ENCODE measurements around the gene CLEC10A.

CLEC10A gene

DNA sequence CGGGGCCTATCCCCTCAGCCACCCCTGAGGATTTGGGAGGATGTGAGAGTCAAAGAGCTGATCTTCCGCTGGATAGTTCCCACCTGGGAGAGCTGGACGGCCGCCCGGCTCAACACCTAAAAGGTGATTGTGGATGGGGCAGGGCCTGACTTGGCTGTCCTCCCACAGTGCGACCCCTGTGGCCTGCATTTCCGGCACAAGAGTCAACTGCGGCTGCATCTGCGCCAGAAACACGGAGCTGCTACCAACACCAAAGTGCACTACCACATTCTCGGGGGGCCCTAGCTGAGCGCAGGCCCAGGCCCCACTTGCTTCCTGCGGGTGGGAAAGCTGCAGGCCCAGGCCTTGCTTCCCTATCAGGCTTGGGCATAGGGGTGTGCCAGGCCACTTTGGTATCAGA lies 52.7 kb downstream of the CLEC10A start:
- TF ChIP-seq FOXK2 (IDR thresholded peaks at IDR 0.05) (no peak), FOXA1 (IDR thresholded peaks at IDR 0.05) (no peak), BHLHE40 (IDR thresholded peaks at IDR 0.05; ENCODE audit: borderline replicate concordance) (no peak), CTBP1 (IDR thresholded peaks at IDR 0.05; ENCODE audit: borderline replicate concordance) (no peak), SP1 (IDR thresholded peaks at IDR 0.05) (no peak), ARNT (IDR thresholded peaks at IDR 0.05) (no peak)
- CTCF ChIA-PET = no interaction called here
- POLR2A ChIA-PET = interaction anchor here (1.1 to 1.4 kb wide), 3 partner anchors 8 to 15 kb away, joined by 3 to 8 read pairs (median 4); partner anchors contain the start of gene SLC16A13
- DNase-seq (ENCODE audit: extremely low spot score) = no peak

- POLR2A ChIA-PET = interaction anchor here (2.2 kb wide), 1 partner anchor 9 kb away, joined by 17 read pairs; the partner anchor contains the start of gene SLC16A13
- CTCF ChIA-PET = no interaction called here
- TF ChIP-seq ELF4 (IDR thresholded peaks at IDR 0.05) = no peak
- TF ChIP-seq SP1 (IDR thresholded peaks at IDR 0.05) = no peak
- TF ChIP-seq FOXM1 (IDR thresholded peaks at IDR 0.05; ENCODE audit: borderline replicate concordance) = no peak
- no peak for TF ChIP-seq HDGF (IDR thresholded peaks at IDR 0.05; ENCODE audit: borderline replicate concordance)
- no peak for TF ChIP-seq LEF1 (IDR thresholded peaks at IDR 0.05; ENCODE audit: borderline replicate concordance)
- no peak for TF ChIP-seq L3MBTL2 (conservative IDR thresholded peaks at IDR 0.05)
- TF ChIP-seq ZNF384 (IDR thresholded peaks at IDR 0.05) = no peak
- no peak for TF ChIP-seq PKNOX1 (IDR thresholded peaks at IDR 0.05)
- TF ChIP-seq BHLHE40 (IDR thresholded peaks at IDR 0.05; ENCODE audit: borderline replicate concordance) = no peak
- TF ChIP-seq FOXK2 (IDR thresholded peaks at IDR 0.05) = no peak
- TF ChIP-seq ARNT (IDR thresholded peaks at IDR 0.05) = no peak
- TF ChIP-seq CTBP1 (IDR thresholded peaks at IDR 0.05; ENCODE audit: borderline replicate concordance) = no peak
- no peak for TF ChIP-seq TARDBP (IDR thresholded peaks at IDR 0.05)
- TF ChIP-seq FOXA1 (IDR thresholded peaks at IDR 0.05) = no peak
- TF ChIP-seq NFRKB (IDR thresholded peaks at IDR 0.05) = no peak
- no peak for TF ChIP-seq SUZ12 (IDR thresholded peaks at IDR 0.05)
- DNase-seq (ENCODE audit: extremely low spot score) = no peak
Observed at GRCh38 chr17:7026471-7027115, 53.5 kb downstream of the CLEC10A start.

GRCh38 chr17:7025245-7025644 lies 54.8 kb downstream of the CLEC10A start:
- POLR2A ChIA-PET = interaction anchor here (2.2 kb wide), 1 partner anchor 10 kb away, joined by 17 read pairs; the partner anchor contains the start of gene SLC16A13
- DNase-seq (ENCODE audit: extremely low spot score) = no peak
- CTCF ChIA-PET = no interaction called here
- TF ChIP-seq BHLHE40 (IDR thresholded peaks at IDR 0.05; ENCODE audit: borderline replicate concordance) = no peak
- TF ChIP-seq ELF4 (IDR thresholded peaks at IDR 0.05) = no peak
- TF ChIP-seq SP1 (IDR thresholded peaks at IDR 0.05) = no peak
- no peak for TF ChIP-seq FOXA1 (IDR thresholded peaks at IDR 0.05)
- TF ChIP-seq ZNF384 (IDR thresholded peaks at IDR 0.05) = no peak
- TF ChIP-seq FOXK2 (IDR thresholded peaks at IDR 0.05) = no peak
- no peak for TF ChIP-seq ARNT (IDR thresholded peaks at IDR 0.05)
- no peak for TF ChIP-seq NFRKB (IDR thresholded peaks at IDR 0.05)
- TF ChIP-seq FOXM1 (IDR thresholded peaks at IDR 0.05; ENCODE audit: borderline replicate concordance) = no peak
- no peak for TF ChIP-seq HDGF (IDR thresholded peaks at IDR 0.05; ENCODE audit: borderline replicate concordance)
- TF ChIP-seq PKNOX1 (IDR thresholded peaks at IDR 0.05) = no peak
- no peak for TF ChIP-seq L3MBTL2 (conservative IDR thresholded peaks at IDR 0.05)
- no peak for TF ChIP-seq CTBP1 (IDR thresholded peaks at IDR 0.05; ENCODE audit: borderline replicate concordance)
- no peak for TF ChIP-seq LEF1 (IDR thresholded peaks at IDR 0.05; ENCODE audit: borderline replicate concordance)
- TF ChIP-seq SUZ12 (IDR thresholded peaks at IDR 0.05) = no peak
- TF ChIP-seq TARDBP (IDR thresholded peaks at IDR 0.05) = no peak
